SK-N-SH (cell line): ENCODE measurements around the gene UBIAD1. TPM values are rescaled to one million over a fixed set of nuclear protein-coding genes. Genes with fewer than 3 reads are reported as not detected.

Experiments used
- CTCF ChIA-PET: fragments of 300-600, 350-600 bp; formaldehyde crosslinking; extraction: SDS; loops from one replicate; lab custom pipeline; 2021; lab: Yijun Ruan, JAX
- POLR2A ChIA-PET: fragments of 350-600 bp; sonication (Branson Sonifier 250); formaldehyde crosslinking; extraction: SDS; loops from one replicate; lab custom pipeline; 2020; ENCODE audit warnings: antibody characterized with exemption, inconsistent platforms; lab: Yijun Ruan, JAX
- DNase-seq: peaks from one replicate; pipeline ENCODE4 v3.0.0; 2012
- H2AFZ ChIP-seq: fragments of 200-600 bp; sonication (generic); 2 replicates; pipeline ENCODE4 v1.8.1; 2016; ENCODE audit warnings: antibody characterized with exemption, mild to moderate bottlenecking, low read depth
- H3F3A ChIP-seq: fragments of 200-600 bp; sonication (generic); replicated peaks from 2 replicates; pipeline ENCODE3; 2016; ENCODE audit warnings: antibody characterized with exemption, mild to moderate bottlenecking; ENCODE audit not compliant: insufficient read depth
- H3K27ac ChIP-seq, 2 experiments: fragments of 200-500 bp in 1 of 2; fragments of 200-600 bp in 1 of 2; sonication (Bioruptor generic) in 1 of 2; sonication (generic), shearing (Covaris generic) in 1 of 2; 2 replicates each; pipeline versions ENCODE4 v1.5.1 to v1.6.1; 2014 to 2016; ENCODE audit warnings: low read depth in 2 of 2, inconsistent platforms in 1 of 2, low read length in 1 of 2, mild to moderate bottlenecking in 1 of 2, mixed read lengths in 1 of 2
- H3K27me3 ChIP-seq: fragments of 200-600 bp; sonication (generic), shearing (Covaris generic); 2 replicates; pipeline ENCODE4 v1.6.1; 2016; ENCODE audit warnings: mixed run types; ENCODE audit not compliant: insufficient read depth
- H3K36me3 ChIP-seq, 2 experiments: fragments of 200-500 bp in 1 of 2; fragments of 200-600 bp in 1 of 2; sonication (Bioruptor generic) in 1 of 2; sonication (generic) in 1 of 2; replicated peaks in 1 of 2; 2 replicates each; pipeline versions ENCODE3 to v1.5.1; 2014 to 2016; ENCODE audit warnings: low read length in 1 of 2, mild to moderate bottlenecking in 1 of 2; ENCODE audit not compliant: insufficient read depth in 2 of 2, control insufficient read depth in 1 of 2
- H3K4me1 ChIP-seq, 2 experiments: fragments of 200-500 bp in 1 of 2; fragments of 200-600 bp in 1 of 2; sonication (Bioruptor generic) in 1 of 2; sonication (generic), shearing (Covaris generic) in 1 of 2; 2 replicates each; pipeline versions ENCODE4 v1.5.1 to v1.6.1; 2014 to 2016; ENCODE audit warnings: low read depth in 1 of 2, low read length in 1 of 2, mixed run types in 1 of 2; ENCODE audit not compliant: insufficient read depth in 2 of 2, control insufficient read depth in 1 of 2
- H3K4me2 ChIP-seq: fragments of 200-600 bp; sonication (generic), shearing (Covaris generic); 2 replicates; pipeline ENCODE4 v1.6.1; 2017; ENCODE audit warnings: mixed run types
- H3K4me3 ChIP-seq, 2 experiments: fragments of 200-500 bp in 1 of 2; fragments of 200-600 bp in 1 of 2; sonication (Bioruptor generic) in 1 of 2; sonication (generic), shearing (Covaris generic) in 1 of 2; 2 replicates each; pipeline versions ENCODE4 v1.5.1 to v1.8.1; 2014 to 2016; ENCODE audit warnings: low read depth in 2 of 2, inconsistent platforms in 1 of 2, low read length in 1 of 2, mild to moderate bottlenecking in 1 of 2, mixed read lengths in 1 of 2, moderate library complexity in 1 of 2
- H3K79me2 ChIP-seq: fragments of 200-600 bp; sonication (generic); 2 replicates; pipeline ENCODE4 v1.8.1; 2017; ENCODE audit warnings: mild to moderate bottlenecking; ENCODE audit not compliant: insufficient read depth
- H3K9ac ChIP-seq: fragments of 200-600 bp; sonication (generic); 2 replicates; pipeline ENCODE4 v1.6.1; 2017; ENCODE audit warnings: mixed run types
- H3K9me2 ChIP-seq: fragments of 200-600 bp; sonication (generic); 2 replicates; pipeline ENCODE4 v1.6.1; 2017; ENCODE audit warnings: mixed run types
- H3K9me3 ChIP-seq: fragments of 200-600 bp; sonication (generic); 2 replicates; pipeline ENCODE4 v1.6.1; 2017; ENCODE audit warnings: mixed run types, mild to moderate bottlenecking, moderate library complexity
- H4K20me1 ChIP-seq: fragments of 200-600 bp; sonication (generic); 2 replicates; pipeline ENCODE4 v1.6.1; 2017; ENCODE audit warnings: mild to moderate bottlenecking, mixed run types; ENCODE audit not compliant: insufficient read depth
- CTCF ChIP-seq: fragments of 200-600 bp; sonication (generic); IDR thresholded peaks from 2 replicates; pipeline ENCODE4 v1.6.1; 2017; ENCODE audit warnings: antibody characterized with exemption, mild to moderate bottlenecking, moderate library complexity
- ELF1 ChIP-seq: IDR thresholded peaks from 2 replicates; pipeline ENCODE4 v1.4.0; 2012
- EZH2phosphoT487 ChIP-seq: fragments of 200-600 bp; sonication (generic); IDR thresholded peaks from 2 replicates; pipeline ENCODE4 v1.6.1; 2017; ENCODE audit warnings: low read depth, mixed run types, mild to moderate bottlenecking, antibody characterized with exemption, moderate library complexity, borderline replicate concordance
- FOSL2 ChIP-seq: IDR thresholded peaks from 2 replicates; pipeline ENCODE4 v1.4.0; 2012; ENCODE audit warnings: low read depth, mild to moderate bottlenecking, moderate library complexity, borderline replicate concordance
- FOXM1 ChIP-seq: IDR thresholded peaks from 2 replicates; pipeline ENCODE4 v1.4.0; 2012; ENCODE audit warnings: low read depth, mild to moderate bottlenecking
- GABPA ChIP-seq: IDR thresholded peaks from 2 replicates; pipeline ENCODE4 v1.4.0; 2012; ENCODE audit warnings: low read depth, mild to moderate bottlenecking
- IRF3 ChIP-seq: fragments of 150-350 bp; IDR thresholded peaks from 2 replicates; pipeline ENCODE4 v1.6.1; 2016; ENCODE audit warnings: mild to moderate bottlenecking, low read depth, low read length
- MAX ChIP-seq: IDR thresholded peaks from 2 replicates; pipeline ENCODE4 v1.4.0; 2012; ENCODE audit warnings: low read depth
- MXI1 ChIP-seq: IDR thresholded peaks from 2 replicates; pipeline ENCODE4 v1.6.1; 2012; ENCODE audit warnings: mild to moderate bottlenecking, low read depth, low read length, improper control_type of control experiment
- RCOR1 ChIP-seq: fragments of 150-350 bp; IDR thresholded peaks from 2 replicates; pipeline ENCODE4 v1.6.1; 2017; ENCODE audit warnings: antibody characterized with exemption, low read length
- SIN3A ChIP-seq: IDR thresholded peaks from 2 replicates; pipeline ENCODE4 v1.6.1; 2012; ENCODE audit warnings: low read depth, mild to moderate bottlenecking, low read length, moderate library complexity, borderline replicate concordance
- SMC3 ChIP-seq: IDR thresholded peaks from 2 replicates; pipeline ENCODE4 v1.6.1; 2012; ENCODE audit warnings: low read depth, low read length, improper control_type of control experiment
- TEAD4 ChIP-seq: IDR thresholded peaks from 2 replicates; pipeline ENCODE4 v1.4.0; 2012; ENCODE audit warnings: mild to moderate bottlenecking, borderline replicate concordance; ENCODE audit not compliant: insufficient read depth
- USF1 ChIP-seq: IDR thresholded peaks from 2 replicates; pipeline ENCODE4 v1.4.0; 2012; ENCODE audit warnings: low read depth, borderline replicate concordance
- ZBTB33 ChIP-seq: IDR thresholded peaks from 2 replicates; pipeline ENCODE4 v1.4.0; 2012; ENCODE audit warnings: low read depth, borderline replicate concordance
- WGBS: methylation state at CpG from one replicate; pipeline ENCODE4 v1.1.6; 2017; ENCODE audit warnings: low lambda C conversion rate; 5-methylcytosine and 5-hydroxymethylcytosine counted together
- polyA plus RNA-seq, 3 experiments: library from polyadenylated mRNA; depleted of rRNA; stranded (reverse); fragments of >200 nt; gene quantifications; 2 replicates each; pipeline ENCODE4 v1.2.3, GENCODE V29; 2012

Gene UBIAD1
- polyA plus RNA-seq, 1 of the 3 experiments (the other 2 are of a cell fraction): 13.7 TPM

GRCh38 chr1:11326070-11326469, 53.1 kb downstream of the UBIAD1 start (continued):
- TF ChIP-seq TEAD4: no peak
- TF ChIP-seq MXI1: no peak
- TF ChIP-seq, all 33 proteins: peak for 0

- TF ChIP-seq GABPA (no peak), SMC3 (no peak), EZH2phosphoT487 (no peak), IRF3 (no peak), ZBTB33 (no peak), FOSL2 (no peak), MAX (no peak), RCOR1 (no peak), CTCF (no peak), ELF1 (no peak), USF1 (no peak), FOXM1 (no peak), SIN3A (no peak)
- TF ChIP-seq, all 33 proteins: peak for 0
- CTCF ChIA-PET: interaction anchor here (1.2 to 1.9 kb wide), 2 partner anchors 12 to 36 kb away, joined by 4 to 6 read pairs; no protein-coding TSS in a partner anchor
Observed at GRCh38 chr1:11328444-11328843, 55.4 kb downstream of the UBIAD1 start.

More at GRCh38 chr1:11328444-11328843, 55.4 kb downstream of the UBIAD1 start:
- 62% methylated on average over 5 of the region's 7 CpGs for WGBS
- Histone ChIP-seq H2AFZ (no peak overlapping the region), H3K27ac (no peak overlapping the region), H3K9me2 (no peaks in the 10 kb centered on the region), H3K4me2 (no peak overlapping the region), H3K9ac (no peak overlapping the region), H3K9me3 (no peaks in the 10 kb centered on the region), H3F3A (no peaks in the 10 kb centered on the region), H3K4me3 (no peak overlapping the region), H4K20me1 (no peaks in the 10 kb centered on the region), H3K79me2 (no peaks in the 10 kb centered on the region), H3K36me3 (no peaks in the 10 kb centered on the region), H3K27me3 (no peaks in the 10 kb centered on the region), H3K4me1 (peaks cover 0 to 13% of the 10 kb centered on the region in 2 experiments; a peak in 1 of 4 replicates)
- DNase-seq: no peak
- POLR2A ChIA-PET: no interaction called here
